Thyroid gland (tissue), 4 donors: ENCODE data around the gene S100A16.

ENCODE experiments used
- POLR2A ChIP-seq, 2 donors: fragments of 450-650 bp; IDR thresholded peaks; one replicate each; pipeline ENCODE4 v1.6.1; 2017; ENCODE audit warnings: antibody characterized with exemption in 2 of 2, mild to moderate bottlenecking in 2 of 2, moderate library complexity in 1 of 2
- TF ChIP-seq, protein P1 (sequence below), 6 experiments: fragments of 200-600 bp in 3 of 6; fragments of 450-650 bp in 3 of 6; sonication (generic) in 3 of 6; IDR thresholded peaks; one replicate each; pipeline ENCODE4 v1.5.1; 2016 to 2019; ENCODE audit warnings: antibody characterized with exemption in 6 of 6, mild to moderate bottlenecking in 2 of 6, inconsistent platforms in 1 of 6, moderate library complexity in 1 of 6

- TF ChIP-seq, protein P1, sequence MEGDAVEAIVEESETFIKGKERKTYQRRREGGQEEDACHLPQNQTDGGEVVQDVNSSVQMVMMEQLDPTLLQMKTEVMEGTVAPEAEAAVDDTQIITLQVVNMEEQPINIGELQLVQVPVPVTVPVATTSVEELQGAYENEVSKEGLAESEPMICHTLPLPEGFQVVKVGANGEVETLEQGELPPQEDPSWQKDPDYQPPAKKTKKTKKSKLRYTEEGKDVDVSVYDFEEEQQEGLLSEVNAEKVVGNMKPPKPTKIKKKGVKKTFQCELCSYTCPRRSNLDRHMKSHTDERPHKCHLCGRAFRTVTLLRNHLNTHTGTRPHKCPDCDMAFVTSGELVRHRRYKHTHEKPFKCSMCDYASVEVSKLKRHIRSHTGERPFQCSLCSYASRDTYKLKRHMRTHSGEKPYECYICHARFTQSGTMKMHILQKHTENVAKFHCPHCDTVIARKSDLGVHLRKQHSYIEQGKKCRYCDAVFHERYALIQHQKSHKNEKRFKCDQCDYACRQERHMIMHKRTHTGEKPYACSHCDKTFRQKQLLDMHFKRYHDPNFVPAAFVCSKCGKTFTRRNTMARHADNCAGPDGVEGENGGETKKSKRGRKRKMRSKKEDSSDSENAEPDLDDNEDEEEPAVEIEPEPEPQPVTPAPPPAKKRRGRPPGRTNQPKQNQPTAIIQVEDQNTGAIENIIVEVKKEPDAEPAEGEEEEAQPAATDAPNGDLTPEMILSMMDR (IDR thresholded peaks at IDR 0.05), result no peak
- no peak for TF ChIP-seq POLR2A (IDR thresholded peaks at IDR 0.05)
Observed at GRCh38 chr1:153639280-153639679, 26.3 kb upstream of the S100A16 start.
